Panc1 (cell line): ENCODE data around the gene MBD5.

Experiments
- CTCF ChIP-seq: fragments of 450-650 bp; IDR thresholded peaks from 2 replicates; pipeline ENCODE4 v1.5.1; 2017; ENCODE audit warnings: mild to moderate bottlenecking
- SIN3A ChIP-seq: IDR thresholded peaks from 2 replicates; pipeline ENCODE4 v1.6.1; 2012; ENCODE audit warnings: low read depth, mild to moderate bottlenecking, low read length, moderate library complexity, borderline replicate concordance; ENCODE audit not compliant: insufficient read depth
- TCF7L2 ChIP-seq: IDR thresholded peaks from 2 replicates; pipeline ENCODE4 v1.6.1; 2011; ENCODE audit warnings: mild to moderate bottlenecking, low read depth, low read length, inconsistent platforms

- TF ChIP-seq TCF7L2 (no peak), CTCF (no peak), SIN3A (no peak)
Measured at GRCh38 chr2:148501545-148501944, 480.7 kb downstream of the MBD5 start.
